AG09319 (cell line): ENCODE results near the gene MAFB.
"Not testable (repeated sequence)": the region's sequence is repeated elsewhere in the genome, so short reads cannot be mapped to it uniquely, and the experiment has no call there.

Experiments used
- DNase-seq: peaks from one replicate; pipeline ENCODE4 v3.0.0-alpha.2; 2010; ENCODE audit warnings: low read depth; ENCODE audit errors: extremely low read depth
- TF ChIP-seq, protein P1 (sequence below): IDR thresholded peaks from 2 replicates; pipeline ENCODE4 v1.5.1; 2011; ENCODE audit warnings: low read depth, mild to moderate bottlenecking, inconsistent platforms, low read length, moderate library complexity

The MAFB gene

GRCh38 chr20:40689100-40689942 lies at the start of gene MAFB:
TSS of gene MAFB (minus strand) at chr20:40689236. CDS start at chr20:40688850, 386 bp downstream.
- TF ChIP-seq, protein P1, sequence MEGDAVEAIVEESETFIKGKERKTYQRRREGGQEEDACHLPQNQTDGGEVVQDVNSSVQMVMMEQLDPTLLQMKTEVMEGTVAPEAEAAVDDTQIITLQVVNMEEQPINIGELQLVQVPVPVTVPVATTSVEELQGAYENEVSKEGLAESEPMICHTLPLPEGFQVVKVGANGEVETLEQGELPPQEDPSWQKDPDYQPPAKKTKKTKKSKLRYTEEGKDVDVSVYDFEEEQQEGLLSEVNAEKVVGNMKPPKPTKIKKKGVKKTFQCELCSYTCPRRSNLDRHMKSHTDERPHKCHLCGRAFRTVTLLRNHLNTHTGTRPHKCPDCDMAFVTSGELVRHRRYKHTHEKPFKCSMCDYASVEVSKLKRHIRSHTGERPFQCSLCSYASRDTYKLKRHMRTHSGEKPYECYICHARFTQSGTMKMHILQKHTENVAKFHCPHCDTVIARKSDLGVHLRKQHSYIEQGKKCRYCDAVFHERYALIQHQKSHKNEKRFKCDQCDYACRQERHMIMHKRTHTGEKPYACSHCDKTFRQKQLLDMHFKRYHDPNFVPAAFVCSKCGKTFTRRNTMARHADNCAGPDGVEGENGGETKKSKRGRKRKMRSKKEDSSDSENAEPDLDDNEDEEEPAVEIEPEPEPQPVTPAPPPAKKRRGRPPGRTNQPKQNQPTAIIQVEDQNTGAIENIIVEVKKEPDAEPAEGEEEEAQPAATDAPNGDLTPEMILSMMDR, result no peak
- DNase-seq, result peak; percentile 73

DNA sequence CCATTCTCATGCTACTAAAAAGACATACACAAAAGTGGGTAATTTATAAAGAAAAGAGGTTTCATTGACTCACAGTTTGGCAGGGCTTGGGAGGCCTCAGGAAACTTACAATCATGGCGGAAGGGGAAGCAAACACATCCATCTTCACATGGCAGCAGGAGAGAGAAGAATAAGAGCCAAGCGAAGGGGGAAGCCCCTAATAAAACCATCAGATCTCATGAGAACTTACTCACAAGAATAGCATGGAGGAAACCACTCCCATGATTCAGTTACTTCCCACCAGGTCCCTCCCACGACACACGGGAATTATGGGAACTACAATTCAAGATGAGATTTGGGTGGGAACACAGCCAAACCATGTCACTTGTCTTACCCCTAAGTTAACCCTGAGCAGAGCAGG lies 47.4 kb upstream of the MAFB start:
- not testable (repeated sequence) for DNase-seq

DNA sequence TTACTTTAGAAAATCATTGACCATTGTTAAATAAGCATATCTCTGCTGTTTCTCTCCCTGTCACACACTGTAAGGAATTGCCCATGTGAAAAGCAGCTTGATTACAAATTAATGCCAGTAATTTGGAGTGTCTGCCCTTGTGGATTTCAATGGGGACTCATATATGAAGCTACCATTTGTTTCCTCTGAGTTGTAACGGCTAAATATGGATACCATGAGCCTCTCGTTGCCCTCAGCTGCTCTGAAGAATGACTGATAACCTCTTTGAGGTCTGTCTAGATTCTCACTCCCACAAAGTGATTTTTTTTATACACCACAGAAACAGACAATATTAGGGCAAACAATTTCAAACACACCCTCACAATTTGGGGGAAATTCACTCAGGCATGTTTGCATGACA lies 40.0 kb upstream of the MAFB start:
- TF ChIP-seq, protein P1, result no peak

DNA sequence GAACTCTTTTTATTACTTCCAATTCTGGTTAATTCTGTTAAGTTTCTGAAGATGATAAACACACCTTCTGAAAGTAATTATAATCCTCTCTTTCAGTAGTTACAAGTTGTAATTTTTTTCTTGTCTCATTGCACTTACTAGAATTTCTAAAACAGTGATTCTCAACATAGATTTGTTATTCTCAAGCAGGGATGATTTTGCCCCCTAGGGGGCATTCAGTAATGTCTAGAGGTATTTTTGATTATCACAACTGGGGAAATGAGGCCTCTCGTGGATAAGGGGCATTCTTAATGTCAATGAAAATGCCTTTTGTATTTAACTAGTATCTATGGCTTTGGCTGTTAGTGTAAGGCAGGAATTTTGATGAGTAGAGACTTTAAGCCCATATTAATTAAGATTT lies 39.4 kb upstream of the MAFB start:
- no peak for DNase-seq
- TF ChIP-seq, protein P1, result peak; percentile 12

More for the DNA sequence above, 40.0 kb upstream of the MAFB start:
- no peak for DNase-seq

DNA sequence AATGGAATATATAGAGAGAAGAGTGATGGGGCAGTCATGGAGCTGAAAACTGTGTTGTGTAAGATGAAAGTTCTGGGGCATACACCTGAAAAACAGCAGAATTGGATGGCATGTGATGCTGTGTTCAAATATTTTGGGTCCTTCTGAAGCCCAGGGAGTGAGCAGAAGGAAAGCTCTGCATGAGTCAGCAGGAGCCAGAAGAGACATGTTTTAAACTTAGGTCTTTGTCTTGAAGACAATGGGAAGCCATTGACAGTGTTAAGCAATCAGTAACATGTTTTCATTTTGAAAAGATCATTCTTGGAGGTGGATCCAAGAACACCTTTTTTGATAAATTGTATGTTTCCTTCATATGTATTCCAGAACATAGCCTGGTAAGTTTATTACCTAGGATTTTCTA lies 38.9 kb upstream of the MAFB start:
- TF ChIP-seq, protein P1, result no peak
- DNase-seq, result no peak

DNA sequence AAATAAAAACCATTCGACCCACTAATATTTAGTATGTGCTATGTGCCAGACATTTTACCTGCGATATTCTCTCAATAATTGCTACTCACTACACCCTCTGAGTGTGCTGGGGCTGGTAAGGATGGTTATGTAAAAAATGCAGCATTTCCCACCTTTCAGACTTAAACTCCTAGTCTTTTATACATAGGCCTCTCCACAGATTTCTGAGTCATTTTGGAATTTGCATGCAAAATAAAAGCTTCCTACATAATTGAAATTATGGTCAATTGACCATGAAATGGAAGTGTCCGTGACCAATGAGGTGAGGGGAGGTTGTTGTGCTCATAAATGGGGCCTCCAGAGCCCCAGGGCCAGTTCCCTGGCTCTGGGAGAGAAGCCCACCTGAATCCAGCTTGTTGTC lies 37.7 kb upstream of the MAFB start:
- TF ChIP-seq, protein P1, result no peak
- no peak for DNase-seq

- TF ChIP-seq, protein P1, result no peak
- no peak for DNase-seq
Measured at GRCh38 chr20:40724566-40724965, 35.5 kb upstream of the MAFB start.

- TF ChIP-seq, protein P1, result no peak
- DNase-seq, result no peak
Measured at GRCh38 chr20:40720826-40721225, 31.8 kb upstream of the MAFB start.
